ENCODE measurements around the gene MRPL40.

DNA sequence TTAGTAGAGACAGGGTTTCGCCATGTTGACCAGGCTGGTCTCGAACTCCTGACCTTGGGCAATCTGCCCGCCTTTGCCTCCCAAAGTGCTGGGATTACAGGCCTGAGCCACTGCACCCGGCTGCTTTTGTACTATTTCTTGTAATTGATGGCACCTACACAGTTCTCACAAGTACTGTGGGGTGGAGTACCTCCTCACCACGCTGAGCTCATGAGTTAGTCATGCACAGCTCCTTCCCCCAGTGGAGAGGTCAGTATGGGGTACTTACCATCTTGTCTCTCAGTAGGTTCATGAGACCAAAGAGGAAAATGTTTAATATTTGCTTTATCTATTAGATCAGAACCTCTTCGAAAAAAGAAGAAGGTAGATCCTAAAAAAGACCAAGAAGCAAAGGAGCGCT lies 2.1 kb downstream of the MRPL40 start:
- no peak for TF ChIP-seq EZH2 (optimal IDR thresholded peaks at IDR 0.05; ENCODE audit: low read depth, low read length)
- TF ChIP-seq, protein P1, sequence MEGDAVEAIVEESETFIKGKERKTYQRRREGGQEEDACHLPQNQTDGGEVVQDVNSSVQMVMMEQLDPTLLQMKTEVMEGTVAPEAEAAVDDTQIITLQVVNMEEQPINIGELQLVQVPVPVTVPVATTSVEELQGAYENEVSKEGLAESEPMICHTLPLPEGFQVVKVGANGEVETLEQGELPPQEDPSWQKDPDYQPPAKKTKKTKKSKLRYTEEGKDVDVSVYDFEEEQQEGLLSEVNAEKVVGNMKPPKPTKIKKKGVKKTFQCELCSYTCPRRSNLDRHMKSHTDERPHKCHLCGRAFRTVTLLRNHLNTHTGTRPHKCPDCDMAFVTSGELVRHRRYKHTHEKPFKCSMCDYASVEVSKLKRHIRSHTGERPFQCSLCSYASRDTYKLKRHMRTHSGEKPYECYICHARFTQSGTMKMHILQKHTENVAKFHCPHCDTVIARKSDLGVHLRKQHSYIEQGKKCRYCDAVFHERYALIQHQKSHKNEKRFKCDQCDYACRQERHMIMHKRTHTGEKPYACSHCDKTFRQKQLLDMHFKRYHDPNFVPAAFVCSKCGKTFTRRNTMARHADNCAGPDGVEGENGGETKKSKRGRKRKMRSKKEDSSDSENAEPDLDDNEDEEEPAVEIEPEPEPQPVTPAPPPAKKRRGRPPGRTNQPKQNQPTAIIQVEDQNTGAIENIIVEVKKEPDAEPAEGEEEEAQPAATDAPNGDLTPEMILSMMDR (IDR thresholded peaks at IDR 0.05; ENCODE audit: low read length), result no peak

Data from MM.1S (cell line).